GM19328 (cell line): ENCODE measurements around the gene CNKSR1.
"Not testable (repeated sequence)": the region's sequence is repeated elsewhere in the genome, so short reads cannot be mapped to it uniquely, and the experiment has no call there.

Source experiments
- ATAC-seq: cut with Tn5 transposase; IDR thresholded peaks from one replicate; pipeline ENCODE4 v1.9.1; 2021; ENCODE audit warnings: mild to moderate bottlenecking, moderate library complexity; ENCODE audit not compliant: unreplicated experiment

CNKSR1 gene

DNA sequence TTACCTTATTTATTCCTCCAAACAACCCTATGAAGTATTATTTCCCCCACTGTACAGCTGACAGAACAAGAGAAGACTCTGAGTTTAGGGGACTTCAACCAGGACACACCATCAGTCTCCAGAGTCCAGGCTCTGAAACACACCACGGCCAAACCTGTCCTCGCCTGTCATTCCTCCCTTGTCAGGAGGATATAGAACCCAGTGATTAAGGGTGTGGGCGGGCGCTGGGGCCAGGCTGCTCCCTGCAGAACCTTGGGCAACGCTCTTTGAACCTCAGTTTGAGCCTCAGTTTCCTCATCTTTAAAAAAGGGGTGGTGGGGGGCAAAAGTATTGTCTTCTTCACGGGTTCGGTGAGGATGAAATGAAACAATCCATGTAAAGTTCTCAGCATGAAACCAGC is 47.3 kb downstream of the CNKSR1 start:
- ATAC-seq, result no peak

DNA sequence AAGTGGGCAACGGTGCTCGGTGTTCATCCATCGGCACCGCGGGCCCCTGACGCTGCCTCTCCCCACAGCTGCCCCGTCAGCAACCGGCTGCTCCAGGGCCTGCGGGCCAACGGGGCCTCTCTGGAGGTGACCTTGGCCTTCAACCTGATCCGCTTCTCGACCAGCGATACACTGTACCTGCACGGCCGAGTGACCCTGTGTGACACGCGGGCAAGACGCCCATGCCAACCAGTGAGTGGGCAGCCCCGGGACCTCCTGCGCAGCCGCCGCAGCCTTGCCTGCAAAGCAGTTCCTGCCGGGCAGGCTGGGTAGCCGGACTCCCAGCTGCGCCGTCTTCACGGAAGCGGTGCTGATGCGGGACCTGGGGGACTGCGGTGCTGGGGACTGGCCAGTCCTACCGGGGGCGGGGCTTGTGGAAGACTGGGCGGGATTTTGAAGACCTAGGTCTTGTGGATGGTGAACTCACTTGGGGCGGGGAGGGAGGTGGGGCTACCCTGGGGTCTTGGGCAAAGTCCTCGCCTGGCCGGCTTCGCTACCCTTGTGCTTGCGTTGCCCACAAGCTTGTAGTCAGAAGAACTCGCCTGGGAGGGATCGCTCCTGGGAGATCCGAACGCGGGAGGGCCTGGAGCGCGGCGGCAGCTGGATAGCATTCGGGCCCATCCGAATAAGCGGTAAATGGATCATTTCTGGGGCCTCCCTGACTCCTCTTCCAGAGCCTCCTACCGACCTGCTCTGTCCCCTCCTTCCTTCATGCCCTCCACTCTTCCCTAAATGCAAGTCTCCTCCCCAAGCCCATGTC is 47.9 kb downstream of the CNKSR1 start:
- ATAC-seq, result no peak

DNA sequence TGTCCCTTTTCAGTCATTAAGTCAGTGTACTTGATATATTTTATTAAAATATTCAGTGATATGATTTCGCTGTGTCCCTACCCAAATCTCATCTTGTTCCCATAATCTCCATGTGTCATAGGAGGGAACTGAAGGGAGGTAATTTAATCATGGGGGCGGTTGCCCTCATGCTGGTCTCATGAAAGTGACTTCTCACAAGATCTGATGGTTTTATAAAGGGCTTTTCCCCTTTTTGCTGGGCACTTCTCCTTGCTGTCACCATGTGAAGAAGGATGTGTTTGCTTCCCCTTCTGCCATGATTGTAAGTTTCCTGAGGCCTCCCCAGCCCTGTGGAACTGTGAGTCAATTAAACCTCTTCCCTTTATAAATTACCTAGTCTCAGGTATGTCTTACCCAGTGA is 53.4 kb downstream of the CNKSR1 start:
- ATAC-seq, result not testable (repeated sequence)

DNA sequence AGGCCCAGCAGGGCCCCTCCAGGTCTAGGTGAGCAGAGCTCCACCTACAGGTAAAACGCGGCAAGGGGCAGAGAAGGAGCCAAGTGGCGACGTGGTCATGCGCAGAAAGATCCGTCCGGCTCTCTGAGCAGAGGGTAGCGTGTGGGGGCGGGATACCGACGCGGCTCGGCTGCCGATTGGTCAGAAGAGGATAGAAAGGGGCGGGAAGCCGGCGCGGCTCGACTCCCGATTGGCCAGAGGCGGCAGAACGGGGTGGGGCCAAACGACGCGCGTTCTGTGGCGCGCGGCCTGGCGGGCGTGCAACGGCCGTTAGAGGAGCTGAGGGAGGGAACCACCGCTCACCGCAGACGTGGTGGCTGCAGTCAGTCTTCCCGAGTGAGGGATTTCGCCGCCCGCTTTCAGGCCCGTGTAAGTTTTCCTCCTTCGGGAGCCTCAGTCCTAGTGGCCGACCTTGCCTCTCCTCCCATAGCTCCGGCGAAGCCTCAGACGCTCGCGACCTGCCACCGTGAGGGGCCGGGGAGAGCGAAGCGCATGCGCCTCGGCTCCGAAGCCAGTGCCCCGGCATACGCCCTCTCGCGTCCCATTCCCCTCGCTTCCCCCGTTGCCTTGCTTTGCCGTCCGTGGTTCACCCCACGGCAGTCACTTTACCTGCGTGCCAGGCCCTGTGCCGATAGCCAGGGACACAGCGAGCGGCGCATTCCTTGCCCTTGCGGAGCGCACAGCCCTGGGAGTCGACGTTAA is 56.8 kb downstream of the CNKSR1 start, which contains the start of gene CEP85:
Gene CEP85, plus strand, starts transcription at position 298 of the 741 bp plus-strand sequence. CDS start 5,584 bp downstream, outside the sequence.
- peak; percentile 88 for ATAC-seq

DNA sequence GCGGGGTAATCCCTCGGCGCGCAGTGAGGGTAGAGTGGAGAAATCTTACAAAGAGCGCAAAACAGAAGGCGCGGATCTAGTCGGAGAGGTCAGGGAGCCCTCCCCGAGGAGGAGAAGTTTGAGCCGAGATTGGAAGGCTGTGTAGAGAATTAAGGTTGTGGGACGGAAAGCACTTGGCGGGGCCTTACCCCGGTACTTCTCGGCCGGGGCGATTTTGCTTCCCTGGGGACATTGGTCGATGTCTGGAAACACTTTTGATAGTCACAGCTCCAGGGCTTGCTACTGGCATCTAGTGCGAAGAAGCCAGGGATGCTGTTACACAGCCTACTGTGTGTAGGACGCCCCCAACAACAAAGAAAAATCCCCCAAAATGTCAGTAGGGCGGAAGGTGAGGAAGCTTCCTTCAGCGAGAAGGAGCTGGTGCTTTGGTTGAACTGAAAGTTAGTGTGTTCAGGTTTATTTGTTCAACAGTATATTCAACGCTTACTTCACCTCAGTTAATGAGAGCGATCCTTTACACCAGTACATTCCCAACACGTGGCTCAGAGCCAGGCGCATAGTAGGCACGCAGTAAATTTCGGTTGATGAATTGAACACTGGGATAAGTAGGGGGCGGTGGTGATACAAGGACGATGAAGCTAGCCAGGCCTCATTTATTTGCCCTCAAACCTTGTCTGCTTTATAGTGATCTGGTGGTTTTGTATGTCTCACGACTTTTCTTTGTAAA is 57.5 kb downstream of the CNKSR1 start:
- no peak for ATAC-seq

DNA sequence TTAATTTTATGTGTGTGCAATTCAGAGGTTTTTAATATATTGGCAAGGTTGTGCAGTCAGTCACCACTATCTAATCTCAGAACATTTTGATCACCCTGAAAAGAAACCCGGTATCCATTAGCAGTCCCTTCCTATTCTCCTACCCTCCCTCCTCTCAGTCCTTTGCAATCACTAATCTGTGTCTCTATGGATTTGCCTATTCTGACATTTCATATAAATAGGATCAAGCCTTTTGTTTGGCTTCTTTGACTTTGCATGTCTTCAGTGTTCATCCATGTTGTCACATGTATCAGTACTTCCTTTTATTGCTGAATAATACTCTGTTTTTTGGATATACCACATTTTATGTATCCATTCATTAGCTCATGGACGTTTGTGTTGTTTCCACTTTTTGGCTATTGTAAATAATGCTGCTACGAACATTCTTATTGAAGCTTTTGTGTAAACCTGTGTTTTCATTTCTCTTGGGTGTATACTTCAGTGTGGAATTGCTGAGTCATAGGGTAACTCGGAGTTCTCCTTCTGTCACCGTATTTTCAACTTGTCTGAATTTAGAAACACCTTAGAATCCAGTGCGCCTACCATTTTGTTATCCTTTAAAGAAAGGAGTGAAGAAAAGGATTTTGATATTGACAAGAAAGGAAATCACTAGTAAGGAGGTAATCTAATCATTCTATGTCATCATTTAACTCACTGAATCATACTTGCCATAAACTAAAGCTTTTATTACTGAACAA is 60.1 kb downstream of the CNKSR1 start:
- no peak for ATAC-seq
